GM23338 (cell line): Measurements from ENCODE around the gene APBA2. TPM values are rescaled to one million over a fixed set of nuclear protein-coding genes. Genes with fewer than 3 reads are reported as not detected.

Source experiments
- ATAC-seq: fragments of 200-7000 bp; cut with Tn5 transposase; 3 replicates; pipeline ENCODE4 v1.9.1; 2020
- DNase-seq: peaks from one replicate; pipeline ENCODE4 v3.0.0-alpha.2; 2015; ENCODE audit warnings: low spot score
- H2AFZ ChIP-seq: fragments of 200-600 bp; sonication (generic); 2 replicates; pipeline ENCODE4 v1.8.0; 2016; ENCODE audit warnings: antibody characterized with exemption, mild to moderate bottlenecking, moderate library complexity
- H3F3A ChIP-seq: fragments of 200-600 bp; sonication (generic); replicated peaks from 2 replicates; pipeline ENCODE4 v1.8.0; 2017; ENCODE audit warnings: antibody characterized with exemption, mixed run types, low read depth
- H3K27ac ChIP-seq: fragments of 200-600 bp; sonication (generic); 2 replicates; pipeline ENCODE4 v1.6.1; 2016; ENCODE audit warnings: low read depth
- H3K27me3 ChIP-seq: fragments of 200-600 bp; sonication (generic); 2 replicates; pipeline ENCODE4 v1.8.0; 2016; ENCODE audit warnings: mild to moderate bottlenecking, mixed run types, moderate library complexity; ENCODE audit not compliant: insufficient read depth
- H3K36me3 ChIP-seq: fragments of 200-600 bp; sonication (generic); 2 replicates; pipeline ENCODE4 v1.8.0; 2016; ENCODE audit warnings: mild to moderate bottlenecking; ENCODE audit not compliant: insufficient read depth
- H3K4me1 ChIP-seq: fragments of 200-600 bp; sonication (generic); 2 replicates; pipeline ENCODE4 v1.8.0; 2016; ENCODE audit warnings: mild to moderate bottlenecking, moderate library complexity; ENCODE audit not compliant: insufficient read depth
- H3K4me2 ChIP-seq: fragments of 200-600 bp; sonication (generic); 2 replicates; pipeline ENCODE4 v1.7.1; 2017; ENCODE audit warnings: mixed run types
- H3K4me3 ChIP-seq: fragments of 200-600 bp; sonication (generic); 2 replicates; pipeline ENCODE4 v1.6.1; 2016; ENCODE audit warnings: mixed run types
- H3K79me2 ChIP-seq: fragments of 200-600 bp; sonication (generic); replicated peaks from 2 replicates; pipeline ENCODE4 v1.8.0; 2017; ENCODE audit warnings: mild to moderate bottlenecking; ENCODE audit not compliant: insufficient read depth
- H3K9me2 ChIP-seq: fragments of 200-600 bp; sonication (generic); 2 replicates; pipeline ENCODE4 v1.8.0; 2017; ENCODE audit not compliant: insufficient read depth
- H4K20me1 ChIP-seq: fragments of 200-600 bp; sonication (generic); replicated peaks from 2 replicates; pipeline ENCODE4 v1.8.0; 2017; ENCODE audit warnings: mild to moderate bottlenecking; ENCODE audit not compliant: insufficient read depth
- H3K27ac Mint-ChIP-seq: 2 replicates; pipeline ENCODE4 v1.8.0; 2020; ENCODE audit warnings: inconsistent platforms, mild to moderate bottlenecking, moderate library complexity, mixed read lengths
- H3K27me3 Mint-ChIP-seq: 3 replicates; pipeline ENCODE4 v1.8.0; 2022; ENCODE audit warnings: low read depth, mild to moderate bottlenecking, moderate library complexity, mixed read lengths, inconsistent platforms; ENCODE audit not compliant: insufficient read depth, poor library complexity
- H3K36me3 Mint-ChIP-seq: 3 replicates; pipeline ENCODE4 v1.8.0; 2021; ENCODE audit warnings: low read depth, mild to moderate bottlenecking, inconsistent platforms, moderate library complexity, mixed read lengths
- H3K4me1 Mint-ChIP-seq: 3 replicates; pipeline ENCODE4 v1.8.0; 2020; ENCODE audit warnings: mild to moderate bottlenecking, inconsistent platforms, mixed read lengths
- H3K4me3 Mint-ChIP-seq: 3 replicates; pipeline ENCODE4 v1.8.0; 2021; ENCODE audit warnings: moderate library complexity, mild to moderate bottlenecking, inconsistent platforms, mixed read lengths
- H3K9me3 Mint-ChIP-seq: 3 replicates; pipeline ENCODE4 v1.8.0; 2020; ENCODE audit warnings: moderate library complexity, mild to moderate bottlenecking, inconsistent platforms, mixed read lengths
- CREB1 ChIP-seq: fragments of 250-450 bp; sonication (Bioruptor Pico); IDR thresholded peaks from 2 replicates; pipeline ENCODE4 v1.5.0; 2020; ENCODE audit warnings: low read depth, mild to moderate bottlenecking, moderate library complexity
- ETS1 ChIP-seq: IDR thresholded peaks from 2 replicates; pipeline ENCODE4 v1.6.1; 2016; ENCODE audit warnings: antibody characterized with exemption
- EZH2 ChIP-seq: fragments of 200-600 bp; sonication (generic); IDR thresholded peaks from one replicate; pipeline ENCODE4 v1.8.0; 2017; ENCODE audit warnings: antibody characterized with exemption, mild to moderate bottlenecking, low read depth; ENCODE audit not compliant: unreplicated experiment
- EZH2phosphoT487 ChIP-seq: fragments of 200-600 bp; sonication (generic); IDR thresholded peaks from one replicate; pipeline ENCODE4 v1.8.1; 2018; ENCODE audit warnings: antibody characterized with exemption; ENCODE audit not compliant: unreplicated experiment
- JUNB ChIP-seq: IDR thresholded peaks from one replicate; pipeline ENCODE4 v1.6.1; 2016; ENCODE audit warnings: antibody characterized with exemption; ENCODE audit not compliant: unreplicated experiment
- NANOG ChIP-seq: IDR thresholded peaks from 2 replicates; pipeline ENCODE4 v1.6.1; 2016; ENCODE audit warnings: antibody characterized with exemption, borderline replicate concordance
- POLR2AphosphoS5 ChIP-seq: IDR thresholded peaks from 2 replicates; pipeline ENCODE4 v1.6.1; 2016; ENCODE audit warnings: antibody characterized with exemption, low read depth
- REST ChIP-seq: IDR thresholded peaks from one replicate; pipeline ENCODE4 v1.6.1; 2018; ENCODE audit warnings: antibody characterized with exemption; ENCODE audit not compliant: unreplicated experiment
- STAT1 ChIP-seq: IDR thresholded peaks from one replicate; pipeline ENCODE4 v1.6.1; 2016; ENCODE audit warnings: antibody characterized with exemption; ENCODE audit not compliant: unreplicated experiment
- ZNF114 ChIP-seq: fragments of 250-450 bp; sonication (Bioruptor Pico); IDR thresholded peaks from 2 replicates; pipeline ENCODE4 v1.5.0; 2020; ENCODE audit warnings: mild to moderate bottlenecking, moderate library complexity
- ZNF331 ChIP-seq: fragments of 250-450 bp; sonication (Bioruptor Pico); IDR thresholded peaks from 2 replicates; pipeline ENCODE4 v1.5.0; 2020; ENCODE audit warnings: low read depth, mild to moderate bottlenecking, moderate library complexity
- ZNF462 ChIP-seq: fragments of 250-450 bp; sonication (Bioruptor Pico); IDR thresholded peaks from 2 replicates; pipeline ENCODE4 v1.5.0; 2020; ENCODE audit warnings: mild to moderate bottlenecking, moderate library complexity
- polyA plus RNA-seq: library from polyadenylated mRNA; unstranded; fragments of >200 nt; fragmentation: Nextera tagmentation; extraction: Ambion mirVana; gene quantifications from 2 replicates; pipeline ENCODE4 v1.2.1, GENCODE V29; 2016
- total RNA-seq: library from RNA; depleted of rRNA; stranded (reverse); fragments of >200 nt; shearing (Covaris generic); gene quantifications from 2 replicates; pipeline ENCODE4 v1.2.3, GENCODE V29; 2014
- TF ChIP-seq, protein P1 (sequence below), 2 experiments: fragments of 200-600 bp in 1 of 2; sonication (generic) in 1 of 2; conservative IDR thresholded peaks; 2 replicates each; pipeline versions ENCODE4 v1.5.1 to v1.6.1; 2016 to 2017; ENCODE audit warnings: antibody characterized with exemption in 2 of 2, low read depth in 2 of 2, mild to moderate bottlenecking in 2 of 2, moderate library complexity in 1 of 2

The APBA2 gene
- total and polyA plus RNA-seq, 2 experiments from 2014 or later, result 5.9 to 24.7 TPM

DNA sequence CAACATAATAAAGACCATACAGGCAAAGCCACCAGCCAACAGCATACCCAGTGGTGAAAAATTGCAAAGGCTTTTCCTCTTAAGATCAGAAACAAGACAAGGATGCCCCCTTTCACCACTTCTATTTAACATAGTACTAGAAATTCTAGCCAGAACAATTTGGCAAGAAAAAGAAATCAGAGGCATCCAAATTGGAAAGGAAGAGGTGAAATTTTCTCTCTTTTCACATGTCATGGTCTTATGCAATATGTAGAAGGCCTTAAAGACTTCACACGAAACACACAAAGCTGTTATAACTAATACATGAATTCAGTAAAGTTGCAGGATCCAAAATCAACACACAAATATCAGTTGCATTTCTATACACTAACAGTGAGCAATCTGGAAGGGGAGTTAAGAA lies 120.2 kb downstream of the APBA2 start:
- Histone ChIP-seq H4K20me1 (no peaks in the 10 kb centered on the region), H3K27me3 (no peaks in the 10 kb centered on the region), H3K9me2 (no peaks in the 10 kb centered on the region; the same call in 1 of the 2 replicates), H3K4me1 (peaks cover 5% of the 10 kb centered on the region; the same call in 1 of the 2 replicates), H3K4me2 (no peak overlapping the region), H3K79me2 (no peaks in the 10 kb centered on the region), H3K4me3 (no peak overlapping the region), H3K27ac (no peak overlapping the region), H3K36me3 (no peaks in the 10 kb centered on the region), H3F3A (no peaks in the 10 kb centered on the region), H2AFZ (no peak overlapping the region)
- H3K27me3 Mint-ChIP-seq, result no peaks in the 10 kb centered on the region
- ATAC-seq (no peak), DNase-seq (no peak)
- no peak overlapping the region for H3K4me3 Mint-ChIP-seq
- H3K9me3 Mint-ChIP-seq, result peaks cover 3% of the 10 kb centered on the region; the same call in 2 of the 3 replicates
- TF ChIP-seq POLR2AphosphoS5, result no peak
- TF ChIP-seq ETS1, result no peak
- TF ChIP-seq, protein P1, sequence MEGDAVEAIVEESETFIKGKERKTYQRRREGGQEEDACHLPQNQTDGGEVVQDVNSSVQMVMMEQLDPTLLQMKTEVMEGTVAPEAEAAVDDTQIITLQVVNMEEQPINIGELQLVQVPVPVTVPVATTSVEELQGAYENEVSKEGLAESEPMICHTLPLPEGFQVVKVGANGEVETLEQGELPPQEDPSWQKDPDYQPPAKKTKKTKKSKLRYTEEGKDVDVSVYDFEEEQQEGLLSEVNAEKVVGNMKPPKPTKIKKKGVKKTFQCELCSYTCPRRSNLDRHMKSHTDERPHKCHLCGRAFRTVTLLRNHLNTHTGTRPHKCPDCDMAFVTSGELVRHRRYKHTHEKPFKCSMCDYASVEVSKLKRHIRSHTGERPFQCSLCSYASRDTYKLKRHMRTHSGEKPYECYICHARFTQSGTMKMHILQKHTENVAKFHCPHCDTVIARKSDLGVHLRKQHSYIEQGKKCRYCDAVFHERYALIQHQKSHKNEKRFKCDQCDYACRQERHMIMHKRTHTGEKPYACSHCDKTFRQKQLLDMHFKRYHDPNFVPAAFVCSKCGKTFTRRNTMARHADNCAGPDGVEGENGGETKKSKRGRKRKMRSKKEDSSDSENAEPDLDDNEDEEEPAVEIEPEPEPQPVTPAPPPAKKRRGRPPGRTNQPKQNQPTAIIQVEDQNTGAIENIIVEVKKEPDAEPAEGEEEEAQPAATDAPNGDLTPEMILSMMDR (conservative IDR thresholded peaks at IDR 0.05; ENCODE audit: low read depth in 2 of 2), result no peak
- TF ChIP-seq EZH2, result no peak
- TF ChIP-seq ZNF462 (CRISPR knock-in tag), result no peak
- TF ChIP-seq EZH2phosphoT487, result no peak
- no peak for TF ChIP-seq STAT1
- TF ChIP-seq JUNB, result no peak
- no peak for TF ChIP-seq ZNF331 (CRISPR knock-in tag)
- no peak for TF ChIP-seq REST
- TF ChIP-seq NANOG, result no peak
- no peak for TF ChIP-seq CREB1 (CRISPR knock-in tag)
- no peak for TF ChIP-seq ZNF114 (CRISPR knock-in tag)
- H3K36me3 Mint-ChIP-seq, result peaks cover 6% of the 10 kb centered on the region
- H3K27ac Mint-ChIP-seq, result no peak overlapping the region
- peaks cover 2% of the 10 kb centered on the region; the same call in 2 of the 3 replicates for H3K4me1 Mint-ChIP-seq
